GM12878 (cell line): Measurements from ENCODE around the gene ANO1. TPM values are rescaled to one million over a fixed set of nuclear protein-coding genes. Genes with fewer than 3 reads are reported as not detected.

Source experiments
- ATAC-seq: fragments of 200-7000 bp; cut with Tn5 transposase; 3 replicates; pipeline ENCODE4 v1.9.1; 2020; ENCODE audit warnings: mild to moderate bottlenecking, moderate library complexity
- BruUV-seq: library from RNA; stranded (reverse); fragments of 400-500 nt; replicated peaks from 2 replicates; lab custom pipeline; 2021; lab: Mats Ljungman, UMichigan
- CTCF ChIA-PET: fragments of 300-600 bp; sonication (Branson Sonifier 250); formaldehyde crosslinking; extraction: SDS; loops from one replicate; lab custom pipeline; 2021; ENCODE audit warnings: inconsistent platforms; lab: Yijun Ruan, JAX
- POLR2A ChIA-PET: fragments of 350-600 bp; formaldehyde crosslinking; extraction: SDS; loops from one replicate; lab custom pipeline; 2021; ENCODE audit warnings: inconsistent platforms; lab: Charles Lee
- RAD21 ChIA-PET: fragments of 300-600 bp; sonication (Branson Sonifier 250); formaldehyde crosslinking; loops from one replicate; lab custom pipeline; 2023; ENCODE audit warnings: antibody characterized with exemption; ENCODE audit not compliant: unreplicated experiment; lab: Charles Lee
- SMC1A ChIA-PET: fragments of 300-600 bp; sonication (Branson Sonifier 250); formaldehyde crosslinking; loops from one replicate; lab custom pipeline; 2023; ENCODE audit not compliant: unreplicated experiment, uncharacterized antibody; lab: Charles Lee
- DNase-seq: peaks from one replicate; pipeline ENCODE4 v3.0.0-alpha.2; 2011; ENCODE audit warnings: low read depth, low spot score
- FAIRE-seq: peaks from 3 replicates; lab custom pipeline; 2011; peaks lifted over from hg19 to GRCh38; lab: Jason Lieb, UNC
- H2AFZ ChIP-seq: 2 replicates; pipeline ENCODE4 v1.6.0; 2011; ENCODE audit warnings: low read depth, low read length, control low read depth; ENCODE audit not compliant: control insufficient read depth
- H3K27ac ChIP-seq: 2 replicates; pipeline ENCODE4 v1.5.1; 2011; ENCODE audit warnings: control low read depth; ENCODE audit not compliant: control insufficient read depth, insufficient read depth
- H3K27me3 ChIP-seq, 2 experiments: replicated peaks in 1 of 2; 2 replicates each; pipeline versions ENCODE4 v1.6.0 to v1.6.1; 2011; ENCODE audit warnings: low read length in 1 of 2; ENCODE audit not compliant: control insufficient read depth in 2 of 2, insufficient read depth in 2 of 2
- H3K36me3 ChIP-seq, 2 experiments: 2 replicates each; pipeline ENCODE4 v1.5.1; 2011; ENCODE audit warnings: low read length in 1 of 2; ENCODE audit not compliant: control insufficient read depth in 2 of 2, insufficient read depth in 2 of 2
- H3K4me1 ChIP-seq: 2 replicates; pipeline ENCODE4 v1.6.1; 2011; ENCODE audit warnings: mild to moderate bottlenecking, low read length, moderate library complexity, mixed read lengths; ENCODE audit not compliant: control insufficient read depth, insufficient read depth
- H3K4me2 ChIP-seq: 2 replicates; pipeline ENCODE4 v1.6.0; 2011; ENCODE audit warnings: control low read depth; ENCODE audit not compliant: control insufficient read depth, insufficient read depth
- H3K4me3 ChIP-seq: fragments of 200-600 bp; sonication (generic); 2 replicates; pipeline ENCODE4 v1.5.1; 2016
- H3K79me2 ChIP-seq: 2 replicates; pipeline ENCODE4 v1.6.0; 2011; ENCODE audit warnings: low read length; ENCODE audit not compliant: control insufficient read depth, insufficient read depth
- H3K9ac ChIP-seq: 2 replicates; pipeline ENCODE4 v1.8.0; 2011; ENCODE audit warnings: low read length, control low read depth, mixed read lengths; ENCODE audit not compliant: control insufficient read depth, insufficient read depth
- H3K9me3 ChIP-seq: replicated peaks from 3 replicates; pipeline ENCODE4 v1.5.1; 2011; ENCODE audit warnings: mild to moderate bottlenecking, low read length; ENCODE audit not compliant: control insufficient read depth, insufficient read depth
- H4K20me1 ChIP-seq: 2 replicates; pipeline ENCODE4 v1.6.0; 2011; ENCODE audit not compliant: control insufficient read depth, insufficient read depth
- CHD4 ChIP-seq: fragments of 200-600 bp; sonication (generic); IDR thresholded peaks from 2 replicates; pipeline ENCODE4 v1.6.1; 2016; ENCODE audit warnings: mild to moderate bottlenecking
- ESRRA ChIP-seq: IDR thresholded peaks from 2 replicates; pipeline ENCODE4 v1.6.1; 2012; ENCODE audit warnings: mild to moderate bottlenecking, low read length, improper control_type of control experiment
- IRF3 ChIP-seq: fragments of 450-650 bp; IDR thresholded peaks from 2 replicates; pipeline ENCODE4 v1.6.1; 2014; ENCODE audit warnings: mild to moderate bottlenecking
- MAX ChIP-seq: IDR thresholded peaks from 2 replicates; pipeline ENCODE4 v1.6.1; 2012; ENCODE audit warnings: low read depth, low read length, improper control_type of control experiment
- WGBS: methylation state at CpG from one replicate; pipeline ENCODE4 v1.1.6; 2016; ENCODE audit warnings: low lambda C conversion rate; ENCODE audit not compliant: insufficient replicate concordance, insufficient coverage; ENCODE audit errors: missing lambda C conversion rate; 5-methylcytosine and 5-hydroxymethylcytosine counted together
- in situ Hi-C: fragments of 300-500 bp; cut with MboI; formaldehyde crosslinking; loops from 9 replicates; pipeline ENCODE4 v1.14.3; 2018; ENCODE audit warnings: mixed read lengths
- intact Hi-C: fragments of 100-400 bp; cut with micrococcal nuclease; formaldehyde crosslinking; loops from one replicate; pipeline ENCODE4 v1.14.2; 2022; ENCODE audit not compliant: unreplicated experiment
- polyA plus RNA-seq, 11 experiments: library from polyadenylated mRNA; depleted of rRNA in 4 of 11; unstranded in 6 of 11; stranded (reverse) in 5 of 11; fragments of >200 nt; fragmentation: Nextera tagmentation in 4 of 11; fragmentation: Illumina TruSeq in 1 of 11; extraction: Ambion mirVana in 4 of 11; extraction: Trizol in 1 of 11; gene quantifications; 1 replicate in 1 of 11; 2 replicates in 10 of 11; pipeline versions ENCODE4 v1.2.1 to v1.2.3, GENCODE V29; 2011 to 2016; ENCODE audit warnings: inconsistent platforms in 2 of 11, missing spikeins in 2 of 11, low read depth in 1 of 11
- total RNA-seq, 4 experiments: library from RNA; depleted of rRNA in 3 of 4; stranded (reverse); fragments of >200 nt in 3 of 4; fragmentation: Illumina TruSeq in 1 of 4; extraction: Trizol in 1 of 4; gene quantifications; 2 replicates each; pipeline versions ENCODE4 v1.2.1 to v1.2.3, GENCODE V29; 2013 to 2021
- TF ChIP-seq, protein P1 (sequence below): fragments of 450-650 bp; IDR thresholded peaks from 2 replicates; pipeline ENCODE4 v1.6.1; 2016; ENCODE audit warnings: mild to moderate bottlenecking

Gene ANO1
- total and polyA plus RNA-seq, 10 of the 15 experiments (the other 5 are each of a cell fraction or from before 2014, with no cell fraction given): 0.01 to 0.38 (median 0.06) TPM; not detected in 7

- no peak for TF ChIP-seq IRF3
Measured at GRCh38 chr11:70100791-70101190, 22.7 kb downstream of the ANO1 start (continued).

DNA sequence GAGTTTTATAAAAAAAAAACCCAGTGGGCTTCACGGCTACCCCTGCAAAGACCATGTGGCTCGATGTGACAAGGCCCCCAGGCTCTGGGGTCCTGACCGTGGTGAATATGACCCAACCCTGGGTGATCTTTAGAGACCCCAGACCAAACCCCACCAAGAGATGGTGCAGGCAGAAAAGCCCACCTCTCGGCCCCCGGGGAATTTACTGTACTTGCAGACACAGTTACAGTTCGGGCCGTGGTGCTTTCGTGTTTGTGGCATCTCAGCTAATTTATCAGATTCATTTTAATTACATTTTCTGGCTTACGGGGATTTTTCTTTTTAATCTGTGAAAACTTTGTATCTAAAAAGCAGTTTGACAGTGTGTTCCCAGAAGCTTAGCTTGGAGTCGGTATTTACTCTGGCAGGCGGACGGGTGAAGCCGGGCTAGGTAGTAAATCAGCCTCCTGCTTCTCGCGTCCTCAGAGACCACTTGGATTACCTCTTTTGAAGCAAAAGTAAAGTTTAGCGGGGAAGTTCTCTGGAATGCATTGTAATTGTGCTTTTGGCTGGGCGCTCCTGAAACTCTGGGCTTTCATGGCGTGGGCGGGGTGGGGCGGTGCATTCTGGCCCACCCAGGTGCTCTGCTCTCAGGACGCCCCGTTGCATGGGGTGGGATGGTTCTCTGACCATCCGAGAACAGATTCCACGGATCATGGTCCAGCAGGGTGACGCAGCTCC, 25.3 kb downstream of the ANO1 start:
- no peak overlapping the region for H2AFZ ChIP-seq
- no TSS peak for BruUV-seq
- WGBS: 40% methylated on average over 25 of the region's 25 CpGs
- H3K4me3 ChIP-seq: no peak overlapping the region
- H3K4me2 ChIP-seq: no peak overlapping the region
- ChIA-PET RAD21 (no interaction called here), SMC1A (interaction anchor here (0.5 kb wide), 1 partner anchor 15 kb away, joined by 3 read pairs; no protein-coding TSS in a partner anchor), POLR2A (no interaction called here), CTCF (no interaction called here)
- in situ Hi-C loops (no loop called here), intact Hi-C loops (no loop called here)
- no peaks in the 10 kb centered on the region for H3K4me1 ChIP-seq
- H3K27me3 ChIP-seq: peaks cover 0 to 5% of the 10 kb centered on the region in 2 experiments; a peak in 2 of 4 replicates
- H4K20me1 ChIP-seq: no peaks in the 10 kb centered on the region
- FAIRE-seq (no peak), ATAC-seq (no peak), DNase-seq (no peak)
- no peaks in the 10 kb centered on the region for H3K79me2 ChIP-seq
- no peak overlapping the region for H3K9ac ChIP-seq
- no peak for TF ChIP-seq CHD4
- TF ChIP-seq, protein P1, sequence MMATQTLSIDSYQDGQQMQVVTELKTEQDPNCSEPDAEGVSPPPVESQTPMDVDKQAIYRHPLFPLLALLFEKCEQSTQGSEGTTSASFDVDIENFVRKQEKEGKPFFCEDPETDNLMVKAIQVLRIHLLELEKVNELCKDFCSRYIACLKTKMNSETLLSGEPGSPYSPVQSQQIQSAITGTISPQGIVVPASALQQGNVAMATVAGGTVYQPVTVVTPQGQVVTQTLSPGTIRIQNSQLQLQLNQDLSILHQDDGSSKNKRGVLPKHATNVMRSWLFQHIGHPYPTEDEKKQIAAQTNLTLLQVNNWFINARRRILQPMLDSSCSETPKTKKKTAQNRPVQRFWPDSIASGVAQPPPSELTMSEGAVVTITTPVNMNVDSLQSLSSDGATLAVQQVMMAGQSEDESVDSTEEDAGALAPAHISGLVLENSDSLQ: no peak
- TF ChIP-seq ESRRA: no peak
- no peak for TF ChIP-seq MAX
- H3K36me3 ChIP-seq: no peaks in the 10 kb centered on the region
- H3K9me3 ChIP-seq: no peaks in the 10 kb centered on the region
- H3K27ac ChIP-seq: no peak overlapping the region
